ENCODE data around the gene TICAM1. TPM values are rescaled to one million over a fixed set of nuclear protein-coding genes. Genes with fewer than 3 reads are reported as not detected.

The TICAM1 gene
- total and polyA plus RNA-seq, 2 of the 13 experiments (the other 11 are each of a cell fraction or from before 2014, with no cell fraction given), result 0.33 to 0.95 TPM

GRCh38 chr19:4830332-4830731 lies 1.2 kb downstream of the TICAM1 start (continued):
- no peak for TF ChIP-seq PPARG (CRISPR knock-in tag; conservative IDR thresholded peaks at IDR 0.05)

- DNase-seq (ENCODE audit: low spot score) (peak; percentile 74), ATAC-seq (peak; percentile 73), FAIRE-seq (peak; percentile 85)
- peak overlapping the region; percentile 56 for H3K4me2 ChIP-seq (ENCODE audit: low read depth, low read length)
- in situ Hi-C loops (cut with HindIII; ENCODE audit: extremely low pct_ligation_motif_present, low pct_unique_long_range_greater_than_20kb) (no loop called here), intact Hi-C loops (cut with micrococcal nuclease; ENCODE audit: unreplicated experiment) (loop anchor here (1.0 kb wide), 1 partner anchor 16 kb away; no protein-coding TSS in a partner anchor)
- H2AFZ ChIP-seq (ENCODE audit: low read length), result no peak overlapping the region
- no peak overlapping the region for H3K9ac ChIP-seq (ENCODE audit: insufficient read depth, low read depth, low read length)
- peak overlapping the region; percentile 47 for H3K27ac ChIP-seq (ENCODE audit: extremely low read length, insufficient read depth, low read length)
- no peaks in the 10 kb centered on the region for H4K20me1 ChIP-seq (ENCODE audit: insufficient read depth, low read length)
- no TSS peak for BruUV-seq (replicated peaks)
- H3K4me3 ChIP-seq (replicated peaks in 1 of 3; ENCODE audit: insufficient read depth in 1 of 3, low read depth in 2 of 3, low read length in 3 of 3), result peak overlapping the region in 2 of 3 experiments; percentile 19 to 28; a peak in 1 of 6 replicates
- no peaks in the 10 kb centered on the region for H3K36me3 ChIP-seq (replicated peaks in 1 of 2; ENCODE audit: control insufficient read depth in 1 of 2, insufficient read depth in 2 of 2, low read length in 2 of 2)
- H3K9me3 ChIP-seq (ENCODE audit: low read length), result no peaks in the 10 kb centered on the region
- ChIA-PET CTCF (ENCODE audit: low intra/inter-chr PET ratio, low total read pairs) (interaction anchor here (1.7 to 2.3 kb wide), 2 partner anchors 16 to 19 kb away, joined by 6 to 14 read pairs; no protein-coding TSS in a partner anchor), POLR2A (interaction anchor here (0.6 to 1.9 kb wide), 4 partner anchors 13 to 20 kb away, joined by 3 to 6 read pairs (median 4); no protein-coding TSS in a partner anchor)
- H3K27me3 ChIP-seq (ENCODE audit: control insufficient read depth in 1 of 2, insufficient read depth in 2 of 2, low read length in 2 of 2), result no peaks in the 10 kb centered on the region
- H3K79me2 ChIP-seq (ENCODE audit: insufficient read depth, low read length), result peaks cover 12% of the 10 kb centered on the region
- 33% methylated on average over 16 of the region's 16 CpGs for WGBS (ENCODE audit: low lambda C conversion rate)
- peaks cover 27% of the 10 kb centered on the region for H3K4me1 ChIP-seq (ENCODE audit: insufficient read depth, low read length)
- TF ChIP-seq, protein P1, sequence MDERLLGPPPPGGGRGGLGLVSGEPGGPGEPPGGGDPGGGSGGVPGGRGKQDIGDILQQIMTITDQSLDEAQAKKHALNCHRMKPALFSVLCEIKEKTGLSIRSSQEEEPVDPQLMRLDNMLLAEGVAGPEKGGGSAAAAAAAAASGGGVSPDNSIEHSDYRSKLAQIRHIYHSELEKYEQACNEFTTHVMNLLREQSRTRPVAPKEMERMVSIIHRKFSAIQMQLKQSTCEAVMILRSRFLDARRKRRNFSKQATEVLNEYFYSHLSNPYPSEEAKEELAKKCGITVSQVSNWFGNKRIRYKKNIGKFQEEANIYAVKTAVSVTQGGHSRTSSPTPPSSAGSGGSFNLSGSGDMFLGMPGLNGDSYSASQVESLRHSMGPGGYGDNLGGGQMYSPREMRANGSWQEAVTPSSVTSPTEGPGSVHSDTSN (CRISPR knock-in tag; IDR thresholded peaks at IDR 0.05), result no peak
- TF ChIP-seq ZNF460 (CRISPR knock-in tag; IDR thresholded peaks at IDR 0.05; ENCODE audit: borderline replicate concordance) (no peak), EP300 (IDR thresholded peaks at IDR 0.05; ENCODE audit: low read depth in 2 of 2, low read length in 2 of 2) (no peak), EP300 (CRISPR knock-in tag; IDR thresholded peaks at IDR 0.05; ENCODE audit: borderline replicate concordance) (no peak), MZF1 (CRISPR knock-in tag; IDR thresholded peaks at IDR 0.05; ENCODE audit: borderline replicate concordance) (no peak), RAD21 (CRISPR knock-in tag; IDR thresholded peaks at IDR 0.05) (0 out of 2 replicates have a peak, but pooled peaks have one; percentile 17), FOXA3 (CRISPR knock-in tag; IDR thresholded peaks at IDR 0.05) (0 out of 2 replicates have a peak, but pooled peaks have one; percentile 8), TP53 (CRISPR knock-in tag; conservative IDR thresholded peaks at IDR 0.05) (no peak), LCORL (IDR thresholded peaks at IDR 0.05) (no peak), LCORL (CRISPR knock-in tag; IDR thresholded peaks at IDR 0.05) (no peak), SALL1 (CRISPR knock-in tag; IDR thresholded peaks at IDR 0.05) (0 out of 2 replicates have a peak, but pooled peaks have one; percentile 18), HOMEZ (CRISPR knock-in tag; IDR thresholded peaks at IDR 0.05; ENCODE audit: low read depth) (peak; percentile 66; the same call in 1 of the 2 replicates), PAF1 (CRISPR knock-in tag; IDR thresholded peaks at IDR 0.05) (no peak), MIER2 (CRISPR knock-in tag; IDR thresholded peaks at IDR 0.05) (no peak), U2AF2 (IDR thresholded peaks at IDR 0.05; ENCODE audit: low read depth, low read length) (no peak), ZSCAN25 (CRISPR knock-in tag; IDR thresholded peaks at IDR 0.05) (no peak), ZNF776 (CRISPR knock-in tag; IDR thresholded peaks at IDR 0.05) (no peak)
- TF ChIP-seq, protein P2, sequence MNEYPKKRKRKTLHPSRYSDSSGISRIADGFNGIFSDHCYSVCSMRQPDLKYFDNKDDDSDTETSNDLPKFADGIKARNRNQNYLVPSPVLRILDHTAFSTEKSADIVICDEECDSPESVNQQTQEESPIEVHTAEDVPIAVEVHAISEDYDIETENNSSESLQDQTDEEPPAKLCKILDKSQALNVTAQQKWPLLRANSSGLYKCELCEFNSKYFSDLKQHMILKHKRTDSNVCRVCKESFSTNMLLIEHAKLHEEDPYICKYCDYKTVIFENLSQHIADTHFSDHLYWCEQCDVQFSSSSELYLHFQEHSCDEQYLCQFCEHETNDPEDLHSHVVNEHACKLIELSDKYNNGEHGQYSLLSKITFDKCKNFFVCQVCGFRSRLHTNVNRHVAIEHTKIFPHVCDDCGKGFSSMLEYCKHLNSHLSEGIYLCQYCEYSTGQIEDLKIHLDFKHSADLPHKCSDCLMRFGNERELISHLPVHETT (CRISPR knock-in tag; conservative IDR thresholded peaks at IDR 0.05), result no peak
- TF ChIP-seq, protein P3, sequence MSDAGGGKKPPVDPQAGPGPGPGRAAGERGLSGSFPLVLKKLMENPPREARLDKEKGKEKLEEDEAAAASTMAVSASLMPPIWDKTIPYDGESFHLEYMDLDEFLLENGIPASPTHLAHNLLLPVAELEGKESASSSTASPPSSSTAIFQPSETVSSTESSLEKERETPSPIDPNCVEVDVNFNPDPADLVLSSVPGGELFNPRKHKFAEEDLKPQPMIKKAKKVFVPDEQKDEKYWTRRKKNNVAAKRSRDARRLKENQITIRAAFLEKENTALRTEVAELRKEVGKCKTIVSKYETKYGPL (CRISPR knock-in tag; IDR thresholded peaks at IDR 0.05), result no peak
These were observed 2.4 kb downstream of the TICAM1 start for GRCh38 chr19:4829001-4829712.

Data from HepG2 (cell line).